ENCODE data around the gene ZNF439.
A peak's percentile ranks its signal among the peaks of the same experiment; 100 is the strongest.
"Not testable (repeated sequence)": the region's sequence is repeated elsewhere in the genome, so short reads cannot be mapped to it uniquely, and the experiment has no call there.

ZNF439 gene

DNA sequence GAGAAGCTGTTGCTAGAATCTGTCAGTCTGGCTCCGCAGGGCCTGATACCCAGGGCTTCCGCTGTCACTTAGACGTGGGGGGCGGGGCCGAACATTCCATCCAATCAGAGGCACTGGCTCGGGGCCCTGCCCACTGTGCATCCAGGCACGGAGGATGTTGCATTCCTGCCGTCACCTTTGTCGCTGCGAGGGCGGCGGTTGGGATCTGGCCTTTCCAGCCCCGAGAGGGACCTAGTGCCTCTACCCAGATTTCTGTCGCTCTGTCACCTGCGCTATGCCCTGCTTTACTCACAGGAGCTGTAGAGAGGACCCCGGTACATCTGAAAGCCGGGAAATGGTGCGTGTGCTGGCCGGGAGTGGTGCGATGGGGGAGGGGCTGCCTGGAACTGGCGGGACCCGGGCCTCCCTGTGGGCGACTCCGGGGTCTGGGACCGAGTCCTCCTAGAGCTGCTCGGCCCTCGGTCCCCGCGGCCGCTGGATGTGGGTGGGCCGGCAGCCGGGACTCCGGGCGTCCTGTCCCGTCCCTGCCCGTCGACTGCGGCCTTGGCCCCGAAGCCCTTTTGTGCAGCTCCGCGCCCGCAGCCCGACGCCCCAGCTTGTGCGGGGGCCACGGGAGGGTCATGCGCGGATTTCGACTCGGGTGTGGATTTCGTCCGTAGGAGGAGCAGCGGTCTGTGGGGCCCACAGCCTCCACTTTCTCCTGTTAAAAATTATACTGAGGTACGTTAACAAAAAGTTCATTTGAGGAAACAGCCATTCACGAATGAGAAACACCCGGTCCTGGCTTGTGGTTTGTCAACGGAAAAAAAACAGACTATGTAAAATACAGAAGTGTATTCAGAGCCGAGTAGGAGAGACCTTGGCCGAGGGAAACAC is at the start of gene ZNF439:
TSS of gene ZNF439 (plus strand) at position 133 of the 876 bp plus-strand sequence. CDS start at position 275, 142 bp downstream.
- peak; percentile 79 to 88 for DNase-seq

DNA sequence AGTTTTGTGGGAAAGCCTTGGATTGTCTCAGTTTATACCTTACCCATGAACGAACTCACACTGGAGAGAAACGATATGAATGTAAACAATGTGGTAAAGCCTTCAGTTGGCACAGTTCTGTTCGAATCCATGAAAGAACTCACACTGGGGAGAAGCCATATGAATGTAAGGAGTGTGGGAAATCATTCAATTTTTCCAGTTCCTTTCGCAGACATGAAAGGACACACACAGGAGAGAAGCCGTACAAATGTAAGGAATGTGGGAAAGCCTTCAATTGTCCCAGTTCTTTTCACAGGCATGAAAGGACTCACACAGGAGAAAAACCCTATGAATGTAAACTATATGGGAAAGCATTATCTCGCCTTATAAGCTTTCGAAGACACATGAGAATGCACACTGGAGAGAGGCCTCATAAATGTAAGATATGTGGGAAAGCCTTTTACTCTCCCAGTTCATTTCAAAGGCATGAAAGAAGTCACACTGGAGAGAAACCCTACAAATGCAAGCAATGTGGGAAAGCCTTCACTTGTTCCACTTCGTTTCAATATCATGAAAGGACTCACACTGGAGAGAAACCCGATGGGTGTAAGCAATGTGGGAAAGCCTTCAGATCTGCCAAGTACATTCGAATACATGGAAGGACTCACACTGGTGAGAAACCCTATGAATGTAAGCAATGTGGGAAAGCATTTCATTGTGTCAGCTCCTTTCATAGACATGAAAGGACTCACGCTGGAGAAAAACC is 42.0 kb upstream of the ZNF439 start:
- DNase-seq = no peak

DNA sequence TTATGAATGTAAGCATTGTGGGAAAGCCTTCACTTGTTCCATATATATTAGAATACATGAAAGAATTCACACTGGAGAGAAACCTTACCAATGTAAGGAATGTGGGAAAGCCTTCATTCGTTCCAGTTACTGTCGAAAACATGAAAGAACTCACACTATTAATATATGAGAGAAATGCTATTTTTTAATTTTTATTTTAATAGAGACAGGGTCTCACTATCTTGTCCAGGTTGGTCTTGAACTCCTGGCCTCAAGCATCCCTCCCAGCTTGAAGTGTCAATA is 41.5 kb upstream of the ZNF439 start:
- DNase-seq = no peak

DNA sequence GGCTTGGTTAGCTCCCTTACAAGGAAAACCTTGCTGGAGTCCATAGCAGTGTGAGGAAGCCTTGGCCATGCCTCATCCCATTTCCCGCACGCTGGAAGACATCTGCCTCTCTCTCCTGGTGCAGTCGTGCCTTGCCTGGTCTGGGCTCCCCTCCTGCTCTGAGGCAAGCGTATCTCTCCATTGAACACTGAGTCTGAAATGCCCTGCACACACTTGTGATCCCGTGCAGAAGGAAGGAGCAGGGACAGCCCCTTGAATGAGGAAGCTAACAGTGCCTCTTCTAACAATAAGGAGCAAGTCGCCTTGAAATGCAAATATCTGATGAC is 34.9 kb upstream of the ZNF439 start:
- no peak for DNase-seq

DNA sequence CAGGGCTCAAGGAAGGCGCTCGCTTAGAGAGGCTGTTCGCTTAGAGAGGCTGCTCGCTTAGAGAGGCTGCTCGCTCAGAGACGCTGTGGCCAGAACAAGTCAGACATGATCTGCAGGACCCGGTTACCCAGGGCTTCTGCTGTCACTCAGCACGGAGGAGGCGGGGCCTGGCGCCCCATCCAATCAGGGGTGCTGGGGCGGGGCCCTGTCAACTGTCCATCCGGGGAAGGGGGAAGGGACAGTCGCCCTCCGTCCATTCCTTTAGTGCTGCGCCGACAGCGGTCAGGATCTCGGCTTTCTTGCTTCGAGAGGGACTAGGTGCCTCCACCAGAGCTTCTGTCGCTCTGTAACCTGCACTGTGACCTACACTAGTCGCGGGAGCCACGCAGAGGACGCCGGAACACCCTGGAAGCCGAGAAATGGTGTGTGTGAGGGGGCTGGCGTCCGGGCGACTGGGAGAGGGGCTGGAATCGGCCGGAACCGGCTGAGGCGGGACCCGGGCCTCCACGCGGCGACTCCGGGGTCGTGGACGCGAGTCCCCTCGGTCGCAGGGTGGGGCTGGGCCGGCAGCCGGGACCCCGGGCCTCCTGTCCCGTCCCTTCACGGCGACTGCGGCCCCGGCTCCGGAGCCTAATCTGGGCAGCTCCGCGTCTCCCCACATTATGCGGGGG is 34.4 kb upstream of the ZNF439 start, which contains the start of gene ZNF440:
TSS of gene ZNF440 (plus strand) at position 245 of the 671 bp plus-strand sequence. CDS start at position 420, 175 bp downstream.
- DNase-seq = peak; percentile 70 to 92

DNA sequence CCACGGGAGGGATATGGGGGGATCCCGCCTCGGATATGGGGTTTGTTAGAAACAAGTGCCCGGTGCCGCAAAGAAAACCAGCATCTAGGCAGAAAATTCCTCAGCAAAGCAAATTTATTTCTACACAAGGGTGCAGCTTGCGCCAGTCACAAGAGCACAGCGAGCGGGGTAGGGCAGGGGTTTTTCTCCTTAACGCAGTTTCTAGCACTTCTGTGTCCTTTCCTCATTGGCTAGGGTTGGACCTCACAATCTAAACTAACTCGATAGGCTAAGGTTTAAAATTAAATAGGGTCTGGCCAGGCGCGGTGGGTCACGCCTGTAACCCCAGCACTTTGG is 33.9 kb upstream of the ZNF439 start:
- DNase-seq = peak in 1 of 2 experiments; percentile 17

DNA sequence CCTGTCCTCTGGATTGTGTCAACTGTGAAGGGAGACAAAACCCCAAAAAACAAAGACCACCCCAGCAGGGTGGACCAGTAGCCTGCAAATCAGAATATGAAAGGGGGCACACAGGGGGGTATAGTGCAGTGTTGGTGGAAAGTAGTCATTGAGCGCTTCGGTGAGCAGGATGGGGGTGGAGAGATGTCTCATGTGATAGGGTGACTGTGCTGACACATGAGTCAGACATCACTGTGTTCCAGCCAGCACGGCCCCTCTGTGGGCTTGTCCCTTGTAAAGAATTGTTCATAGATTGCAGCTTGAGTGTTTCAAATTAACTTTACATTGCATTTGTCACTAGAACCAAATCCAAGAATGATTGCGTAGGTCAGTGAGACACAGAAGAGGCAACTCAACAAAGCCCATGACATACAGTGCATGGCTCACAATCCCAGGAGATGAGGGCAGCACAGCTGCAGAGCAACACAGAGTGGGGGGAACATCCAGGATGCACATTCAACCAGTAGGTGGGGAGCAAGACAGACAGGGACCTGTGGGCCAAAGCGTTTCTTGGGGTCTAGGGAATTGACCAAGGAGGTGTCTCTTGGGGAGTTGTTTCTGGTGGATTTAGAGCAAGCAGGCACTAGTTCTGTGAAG is 26.9 kb upstream of the ZNF439 start:
- no peak for DNase-seq

DNA sequence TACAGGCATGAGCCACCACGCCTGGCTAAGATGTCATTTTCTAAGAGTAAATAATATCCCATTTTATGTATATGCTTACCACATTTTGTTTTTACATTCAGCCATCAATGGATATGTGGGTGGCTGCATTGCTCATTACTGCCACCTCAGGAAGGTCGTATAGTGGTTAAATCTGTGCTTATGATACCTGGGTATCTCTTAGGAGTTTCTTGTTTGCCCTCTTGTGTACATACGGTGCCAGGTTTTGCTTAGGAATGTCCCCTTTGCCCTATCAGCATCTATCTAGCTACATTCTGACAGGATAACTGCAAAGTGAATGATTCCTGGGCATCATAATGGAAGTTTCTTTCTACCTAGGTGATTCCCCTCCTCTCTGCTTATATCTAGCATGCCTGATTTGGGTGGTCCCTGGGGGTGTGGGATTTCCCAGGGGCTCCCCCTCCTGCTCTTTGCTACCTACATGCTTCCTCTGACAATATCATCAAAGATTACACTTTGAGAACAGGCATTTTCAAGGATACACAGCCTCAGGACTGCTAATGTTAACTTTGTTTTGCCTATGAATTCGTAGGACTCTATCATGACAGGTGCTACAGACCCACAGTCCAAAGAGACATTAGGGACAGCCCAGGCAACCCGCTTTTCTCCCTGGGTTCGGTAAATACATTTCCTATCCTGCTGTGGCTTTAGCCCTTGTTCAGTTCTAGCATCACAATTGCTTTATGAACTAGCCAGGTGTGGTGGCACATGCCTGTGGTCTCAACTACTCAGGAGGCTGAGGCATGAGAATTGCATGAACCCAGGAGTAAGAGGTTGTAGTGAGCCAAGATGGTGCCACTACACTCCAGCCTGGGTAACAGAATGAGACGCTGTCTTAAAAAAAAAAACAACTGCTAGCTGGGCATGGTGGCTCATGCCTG is 19.3 kb upstream of the ZNF439 start:
- not testable (repeated sequence) for DNase-seq

DNA sequence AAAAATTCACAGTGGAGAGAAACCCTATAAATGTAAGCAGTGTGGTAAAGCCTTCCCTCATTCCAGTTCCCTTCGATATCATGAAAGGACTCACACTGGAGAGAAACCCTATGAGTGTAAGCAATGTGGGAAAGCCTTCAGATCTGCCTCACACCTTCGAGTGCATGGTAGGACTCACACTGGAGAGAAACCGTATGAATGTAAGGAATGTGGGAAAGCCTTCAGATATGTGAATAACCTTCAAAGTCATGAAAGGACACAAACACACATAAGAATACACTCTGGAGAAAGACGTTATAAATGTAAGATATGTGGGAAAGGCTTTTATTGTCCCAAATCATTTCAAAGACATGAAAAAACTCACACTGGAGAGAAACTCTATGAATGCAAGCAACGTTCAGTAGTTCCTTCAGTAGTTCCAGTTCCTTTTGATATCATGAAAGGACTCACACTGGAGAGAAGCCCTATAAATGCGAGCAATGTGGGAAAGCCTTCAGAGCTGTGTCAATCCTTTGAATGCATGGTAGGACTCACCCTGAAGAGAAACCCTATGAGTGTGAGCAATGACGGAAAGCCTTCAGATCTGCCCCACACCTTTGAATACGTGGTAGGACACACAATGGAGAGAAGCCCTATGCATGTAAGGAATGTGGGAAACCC is 16.1 kb upstream of the ZNF439 start:
- no peak for DNase-seq

DNA sequence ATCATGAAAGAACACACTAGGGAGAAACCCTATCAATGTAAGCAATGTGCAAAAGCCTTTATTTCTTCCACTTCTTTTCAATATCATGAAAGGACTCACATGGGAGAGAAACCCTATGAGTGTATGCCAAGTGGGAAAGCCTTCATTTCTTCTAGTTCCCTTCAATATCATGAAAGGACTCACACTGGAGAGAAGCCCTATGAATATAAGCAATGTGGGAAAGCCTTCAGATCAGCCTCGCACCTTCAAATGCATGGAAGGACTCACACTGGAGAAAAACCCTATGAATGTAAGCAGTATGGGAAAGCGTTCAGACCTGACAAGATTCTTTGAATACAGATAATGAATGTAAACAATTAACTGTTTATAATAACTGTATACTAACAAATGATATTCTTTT is 15.0 kb upstream of the ZNF439 start:
- DNase-seq = no peak

DNA sequence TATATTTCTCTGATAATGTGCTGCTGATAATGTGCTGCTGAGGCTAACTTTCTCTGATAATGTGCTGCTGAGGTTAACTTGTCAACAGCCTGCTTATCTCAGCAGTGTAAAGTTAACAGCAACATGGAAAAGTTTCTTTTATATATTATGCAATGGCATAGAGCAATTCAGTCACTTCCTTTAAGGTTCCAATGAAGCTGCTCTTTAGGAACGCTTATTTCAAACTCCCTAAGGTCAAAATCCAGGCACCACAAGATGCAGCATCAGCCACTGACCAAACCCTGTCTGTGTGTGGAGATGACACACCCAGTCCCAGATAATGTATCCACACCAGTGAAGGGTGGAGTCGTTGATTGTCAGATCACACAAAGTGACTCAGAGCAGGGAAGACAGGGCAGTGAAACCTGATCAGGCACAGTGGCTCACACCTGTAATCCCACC is 12.9 kb upstream of the ZNF439 start:
- not testable (repeated sequence) for DNase-seq

DNA sequence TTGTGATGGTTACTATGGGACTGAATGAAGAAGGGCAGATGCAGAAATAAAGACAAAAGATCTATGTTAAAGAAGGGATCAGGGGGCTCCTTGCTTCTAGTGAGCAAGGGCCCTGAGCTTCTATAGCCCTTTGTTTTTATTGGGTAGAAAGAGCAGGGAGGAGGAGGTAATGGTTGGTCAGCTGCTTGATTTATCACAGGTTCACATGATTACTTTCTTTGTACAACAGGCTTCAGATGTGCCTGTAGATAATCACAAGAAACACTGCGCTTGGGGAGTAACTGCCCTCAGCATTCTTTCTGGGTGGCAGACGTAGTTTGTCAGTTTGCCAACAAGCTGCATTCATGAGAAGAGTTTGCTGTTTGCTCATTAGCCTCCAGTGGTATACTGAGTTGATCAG is 4.8 kb upstream of the ZNF439 start:
- DNase-seq = no peak

DNA sequence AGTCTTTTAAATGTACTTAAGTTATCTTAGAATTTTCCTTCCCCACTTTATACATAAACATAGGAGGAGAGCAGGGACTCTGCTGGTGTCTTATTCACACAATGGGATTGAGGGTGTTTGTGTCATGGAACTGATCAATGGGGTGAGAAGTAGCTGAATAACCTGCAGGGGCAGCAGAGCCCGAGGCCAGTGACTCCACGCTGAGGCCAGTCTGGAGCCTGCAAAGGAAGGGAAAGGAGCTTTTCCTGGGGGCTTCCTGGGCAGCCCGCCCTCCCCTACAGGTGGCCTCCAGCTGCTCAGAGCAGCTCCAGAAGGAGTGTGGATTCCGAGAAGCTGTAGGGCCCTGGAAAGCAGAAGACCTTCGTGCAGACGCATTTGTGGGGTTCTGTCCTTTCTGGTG is 911 bp upstream of the ZNF439 start:
- DNase-seq = not testable (repeated sequence)

DNA sequence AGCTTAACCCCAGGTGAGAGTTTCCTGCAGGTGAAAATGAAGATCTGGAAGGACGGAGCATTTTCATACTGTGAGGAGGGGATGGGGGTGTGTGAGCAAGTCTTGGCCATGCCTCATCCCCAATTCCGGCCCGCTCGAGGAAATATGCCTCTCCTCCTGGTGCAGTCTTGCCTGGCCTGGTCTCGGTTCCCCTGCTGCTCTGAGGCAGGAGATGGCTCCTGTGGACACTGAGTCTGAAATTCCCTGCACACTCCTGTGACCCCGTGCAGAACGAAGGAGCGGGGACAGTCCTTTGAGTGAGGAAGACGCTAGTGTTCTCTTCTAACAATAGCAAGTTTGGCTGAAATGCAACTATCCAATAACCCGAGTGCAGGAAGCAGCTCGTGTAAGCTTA is 329 bp upstream of the ZNF439 start:
- no peak for DNase-seq

DNA sequence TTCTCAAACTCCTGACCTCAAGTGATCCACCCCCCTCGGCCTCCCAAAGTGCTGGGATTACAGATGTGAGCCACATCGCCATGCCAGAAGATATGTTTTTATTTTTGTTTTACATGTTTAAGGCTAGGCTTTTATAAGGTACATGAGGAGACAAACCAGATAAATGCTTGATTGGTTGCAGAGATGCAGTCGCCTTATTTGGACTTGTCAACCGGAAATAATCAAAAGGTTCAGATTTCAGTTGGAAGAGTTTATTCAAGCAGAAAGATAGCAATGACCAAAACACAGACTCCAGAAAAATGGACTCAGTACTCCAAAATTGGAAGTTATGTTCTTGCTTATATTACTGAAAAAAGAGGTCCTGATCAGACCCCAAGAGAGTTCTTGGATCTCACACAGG is 1.8 kb downstream of the ZNF439 start:
- not testable (repeated sequence) for DNase-seq

DNA sequence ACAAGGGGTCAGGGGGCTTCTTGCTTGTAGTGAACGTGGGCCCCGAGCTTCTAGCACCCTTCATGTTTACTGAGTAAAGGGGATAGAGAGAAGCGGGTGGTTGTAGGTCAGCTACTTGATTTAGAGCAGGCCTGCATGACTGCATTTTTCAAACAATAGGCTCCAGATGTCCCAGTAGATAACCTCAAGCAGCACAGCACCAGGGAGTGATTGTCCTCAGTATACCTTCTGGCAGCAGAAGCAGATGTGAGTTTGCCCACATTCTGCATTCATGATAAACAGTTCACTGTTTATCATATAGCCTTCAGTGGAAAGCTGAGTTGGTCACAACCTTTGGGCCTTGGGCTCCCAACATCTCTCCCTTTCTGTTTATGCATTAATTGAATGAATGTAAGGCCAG is 4.8 kb downstream of the ZNF439 start:
- DNase-seq = no peak

DNA sequence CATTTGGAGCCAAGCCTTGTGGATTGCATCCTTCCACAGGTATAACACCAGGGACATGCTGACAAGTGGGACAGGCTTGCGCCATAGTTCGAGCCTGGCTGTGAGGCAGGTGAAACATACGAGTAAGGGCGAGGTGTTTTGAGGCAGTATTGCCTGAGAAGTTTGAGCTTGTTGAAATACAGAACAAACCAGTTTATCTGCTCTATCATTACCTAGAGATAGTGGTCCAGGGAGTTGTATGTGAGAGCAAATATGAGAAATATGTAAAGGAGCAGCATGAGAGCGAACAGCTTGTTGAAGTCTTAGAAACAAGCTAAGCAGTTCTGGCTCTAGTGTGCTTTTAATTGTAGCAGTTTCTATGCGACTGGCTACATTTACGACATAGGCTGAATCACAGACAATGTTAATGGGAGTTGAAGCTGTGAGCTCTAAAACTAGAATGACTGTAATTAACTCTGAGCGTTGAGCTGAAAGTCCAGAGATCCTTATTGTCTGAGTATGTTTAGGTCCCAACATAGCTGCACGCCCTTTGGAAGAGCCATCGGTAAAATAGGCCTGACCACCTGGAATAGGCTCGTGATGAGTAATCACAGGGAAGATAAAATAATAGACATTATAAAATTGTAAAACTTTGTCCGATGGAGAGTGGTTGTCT is 8.2 kb downstream of the ZNF439 start:
- DNase-seq = no peak

DNA sequence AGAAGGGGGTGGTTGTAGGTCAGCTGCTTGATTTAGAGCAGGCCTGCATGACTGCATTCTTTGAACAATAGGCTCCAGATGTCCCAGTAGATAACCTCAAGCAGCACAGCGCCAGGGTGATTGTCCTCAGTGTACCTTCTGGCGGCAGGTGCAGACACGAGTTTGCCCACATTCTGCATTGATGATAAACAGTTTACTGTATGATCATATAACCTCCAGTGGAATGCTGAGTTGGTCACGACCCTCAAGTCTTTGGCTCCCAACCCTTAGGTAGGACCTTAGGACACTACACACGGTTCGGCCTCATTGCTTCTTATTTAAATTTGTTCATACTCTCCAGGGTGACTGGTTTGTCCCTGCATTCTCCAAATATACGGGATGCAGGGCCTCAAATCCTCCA is 12.2 kb downstream of the ZNF439 start:
- no peak for DNase-seq

DNA sequence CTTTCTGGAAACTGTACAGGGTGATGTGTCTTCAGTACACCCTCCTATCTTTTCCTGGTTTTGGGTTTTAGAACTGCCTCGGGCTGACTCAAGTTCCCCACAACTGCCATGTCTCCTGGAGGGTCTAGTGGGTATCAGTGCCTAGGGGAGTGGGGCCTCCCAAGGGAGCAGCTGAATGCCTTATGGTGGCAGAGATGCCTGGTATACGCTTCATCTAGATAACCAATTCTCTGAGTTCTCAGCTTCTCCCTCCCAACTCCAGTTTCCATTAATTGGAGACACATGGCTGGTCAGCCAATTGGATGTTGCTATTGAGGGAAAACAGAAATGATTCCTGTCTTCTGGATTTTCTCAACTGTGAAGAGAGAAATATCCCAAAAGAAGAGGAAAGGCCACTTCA is 12.8 kb downstream of the ZNF439 start:
- DNase-seq = no peak

DNA sequence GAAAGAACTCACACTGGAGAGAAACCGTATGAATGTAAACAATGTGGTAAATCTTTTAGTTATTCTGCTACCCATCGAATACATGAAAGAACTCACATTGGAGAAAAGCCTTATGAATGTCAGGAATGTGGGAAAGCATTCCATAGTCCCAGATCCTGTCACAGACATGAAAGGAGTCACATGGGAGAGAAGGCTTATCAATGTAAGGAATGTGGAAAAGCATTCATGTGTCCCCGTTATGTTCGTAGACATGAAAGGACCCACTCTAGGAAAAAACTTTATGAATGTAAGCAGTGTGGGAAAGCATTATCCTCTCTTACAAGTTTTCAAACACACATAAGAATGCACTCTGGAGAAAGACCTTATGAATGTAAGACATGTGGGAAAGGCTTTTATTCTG is 19.2 kb downstream of the ZNF439 start:
- DNase-seq = not testable (repeated sequence)

DNA sequence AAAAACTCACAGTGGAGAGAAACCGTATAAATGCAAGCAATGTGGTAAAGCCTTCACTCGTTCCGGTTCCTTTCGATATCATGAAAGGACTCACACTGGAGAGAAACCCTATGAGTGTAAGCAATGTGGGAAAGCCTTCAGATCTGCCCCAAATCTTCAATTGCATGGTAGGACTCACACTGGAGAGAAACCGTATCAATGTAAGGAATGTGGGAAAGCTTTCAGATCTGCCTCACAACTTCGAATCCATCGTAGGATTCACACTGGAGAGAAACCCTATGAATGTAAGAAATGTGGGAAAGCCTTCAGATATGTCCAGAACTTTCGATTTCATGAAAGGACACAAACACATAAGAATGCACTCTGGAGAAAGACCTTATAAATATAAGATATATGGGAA is 19.7 kb downstream of the ZNF439 start:
- DNase-seq = no peak

Data from SW 1271 (cell line).